Limb (tissue), 2 donors: ENCODE data around the gene RAB17.

Experiments
- DNase-seq, 2 donors: peaks; one replicate each; pipeline ENCODE4 v3.0.0-alpha.2; 2016; ENCODE audit errors: extremely low spot score in 2 of 2

RAB17 gene

DNA sequence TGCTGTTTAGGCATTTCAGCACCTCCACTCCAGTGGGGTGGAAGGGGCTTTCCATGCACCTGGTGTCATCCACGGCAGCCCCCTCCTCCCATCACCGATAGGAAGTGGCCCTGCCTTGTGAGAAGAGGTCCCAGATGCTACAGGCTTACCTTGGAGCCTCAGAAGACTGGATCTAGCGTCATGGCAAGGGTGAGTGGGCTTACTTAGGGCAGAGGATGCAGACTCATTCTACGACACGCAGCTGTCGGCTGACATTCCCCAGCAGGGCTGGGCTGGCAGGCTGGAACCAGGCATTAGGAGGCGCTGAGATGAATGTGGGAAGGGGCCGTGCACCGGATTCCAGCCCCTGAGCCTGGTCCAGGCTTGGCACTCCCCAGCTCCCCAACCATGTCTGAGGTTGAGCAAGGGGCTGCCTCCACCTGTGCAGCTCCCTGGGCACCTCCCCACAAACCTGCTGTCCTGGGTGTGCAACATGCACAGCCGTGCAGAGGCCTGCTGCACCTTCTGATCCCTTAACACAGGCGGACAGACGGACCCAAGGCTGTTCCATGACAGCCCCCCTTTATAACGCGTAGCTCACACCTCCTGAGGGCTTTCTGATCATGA lies 25.9 kb downstream of the RAB17 start:
- peak in 1 of 2 donors; percentile 30 for DNase-seq

GRCh38 chr2:237563816-237564215 lies 26.7 kb downstream of the RAB17 start:
- DNase-seq, result peak in 1 of 2 donors; percentile 59

DNA sequence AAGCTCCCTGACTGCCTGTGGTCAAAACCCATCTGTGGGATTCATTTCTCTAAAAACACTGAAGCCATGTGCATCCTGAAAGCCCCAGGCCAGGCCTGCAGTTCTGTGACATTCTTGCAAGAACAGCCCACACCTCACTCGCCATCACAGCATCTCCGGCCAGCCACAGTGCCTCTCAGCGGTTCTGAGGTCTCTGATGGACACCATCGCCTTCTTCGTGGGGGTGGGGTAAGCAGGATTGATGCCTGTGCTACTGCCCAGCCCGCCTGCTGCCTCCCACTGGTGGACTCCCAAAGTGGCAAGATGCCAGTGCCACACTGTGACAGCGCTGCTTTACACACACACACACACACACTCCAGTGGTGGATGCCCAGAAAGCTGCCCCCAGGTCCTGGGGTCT lies 29.3 kb downstream of the RAB17 start:
- no peak for DNase-seq

DNA sequence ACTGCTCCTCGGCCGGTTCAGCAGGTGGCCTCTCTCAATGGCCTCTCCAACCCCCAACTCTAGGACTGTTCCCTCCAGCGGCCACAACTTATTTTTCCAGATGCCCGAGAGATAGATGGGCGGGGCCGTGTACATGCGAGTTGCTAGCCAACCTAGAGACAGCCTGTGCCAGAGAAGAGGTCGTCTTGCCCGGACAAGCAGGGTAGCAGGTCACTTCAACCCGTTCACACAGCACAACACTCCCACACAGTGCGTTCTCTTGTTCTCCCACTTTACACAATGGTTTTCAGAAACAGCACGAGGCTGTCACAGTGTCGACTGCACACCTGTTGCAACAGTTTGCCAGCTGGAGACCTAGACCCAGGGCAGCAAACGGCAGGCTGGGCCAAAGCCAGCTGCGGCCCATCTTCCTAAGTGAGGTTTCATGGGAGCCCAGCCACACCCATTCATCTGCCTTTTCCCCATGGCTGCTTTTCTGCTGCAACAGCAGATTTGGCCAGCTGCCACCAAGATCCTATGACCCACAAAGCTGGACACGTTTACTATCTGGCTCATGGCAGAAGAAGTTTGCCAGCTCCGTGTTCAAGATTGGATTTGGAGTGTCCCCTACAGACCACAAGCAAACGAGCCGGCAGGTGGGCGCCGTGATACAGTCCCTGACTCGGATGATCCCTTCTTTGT lies 31.4 kb downstream of the RAB17 start:
- peak in 1 of 2 donors; percentile 36 for DNase-seq

DNA sequence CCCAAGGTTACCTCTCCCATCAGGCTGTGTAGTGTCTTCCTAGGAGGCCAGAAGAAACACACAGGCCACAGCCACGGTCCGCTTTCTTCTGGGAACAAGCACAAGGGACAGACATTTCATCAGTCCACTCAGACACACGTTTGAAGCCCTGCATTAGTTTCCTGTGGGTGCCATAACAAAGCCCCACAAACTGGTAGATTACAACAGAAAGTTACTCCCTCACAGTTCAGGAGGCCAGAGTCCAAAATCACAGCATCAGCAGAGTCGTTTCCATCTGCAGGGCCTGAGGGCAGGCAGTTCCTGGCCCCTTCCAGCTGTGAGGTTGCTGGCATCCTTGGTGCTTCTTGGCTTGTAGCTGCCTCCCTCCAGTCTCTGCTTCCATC lies 32.9 kb downstream of the RAB17 start:
- DNase-seq, result no peak

GRCh38 chr2:237556773-237557632 lies 33.5 kb downstream of the RAB17 start:
- DNase-seq, result no peak

GRCh38 chr2:237555560-237555959 lies 35.0 kb downstream of the RAB17 start:
- no peak for DNase-seq

DNA sequence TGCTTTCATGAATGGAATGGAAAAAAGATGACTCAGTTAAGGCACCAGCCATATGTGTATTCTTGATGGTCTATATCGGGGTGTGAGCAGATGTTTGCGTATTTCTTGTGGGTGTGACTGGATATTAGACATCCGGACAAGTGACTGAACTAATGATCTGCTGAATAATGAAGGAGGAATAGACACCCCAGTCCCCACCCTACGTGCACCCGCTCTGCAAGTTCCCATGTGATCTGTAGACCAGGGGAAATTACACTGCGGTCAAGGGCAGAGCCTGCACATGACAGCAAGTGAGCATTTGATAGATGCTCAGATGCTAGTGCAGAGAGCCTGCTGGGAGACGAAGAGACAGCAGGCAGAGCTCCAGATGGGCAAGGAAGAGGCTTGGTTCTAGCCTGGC lies 36.6 kb downstream of the RAB17 start:
- DNase-seq, result no peak

- no peak for DNase-seq
These were observed 37.6 kb downstream of the RAB17 start for GRCh38 chr2:237552908-237553307.

DNA sequence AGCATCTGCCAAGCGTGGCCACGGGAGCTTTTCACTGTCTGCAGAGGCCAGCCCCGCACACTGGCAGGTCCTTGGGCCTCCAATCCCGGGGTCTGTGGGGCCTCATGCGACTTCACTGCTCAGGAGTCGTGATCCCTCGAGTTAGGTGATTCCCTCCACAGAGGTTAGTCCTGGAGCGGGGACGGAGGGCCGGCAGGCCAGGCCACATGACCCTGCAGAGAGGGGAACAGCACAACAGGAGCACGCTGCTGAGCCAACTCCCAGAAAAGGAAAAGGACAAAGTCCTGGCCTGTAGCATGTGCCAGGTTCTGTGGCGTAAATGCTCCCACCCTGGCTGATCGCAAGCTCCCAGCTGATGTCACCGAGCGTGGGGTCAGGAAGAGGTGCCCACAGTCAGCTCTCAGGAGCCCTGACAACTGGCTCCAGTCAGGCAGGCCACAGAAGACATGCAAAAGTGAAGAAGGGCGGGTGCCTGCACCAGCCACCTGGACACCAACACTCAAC lies 39.4 kb downstream of the RAB17 start:
- no peak for DNase-seq

GRCh38 chr2:237549643-237550415 lies 40.7 kb downstream of the RAB17 start:
- no peak for DNase-seq

DNA sequence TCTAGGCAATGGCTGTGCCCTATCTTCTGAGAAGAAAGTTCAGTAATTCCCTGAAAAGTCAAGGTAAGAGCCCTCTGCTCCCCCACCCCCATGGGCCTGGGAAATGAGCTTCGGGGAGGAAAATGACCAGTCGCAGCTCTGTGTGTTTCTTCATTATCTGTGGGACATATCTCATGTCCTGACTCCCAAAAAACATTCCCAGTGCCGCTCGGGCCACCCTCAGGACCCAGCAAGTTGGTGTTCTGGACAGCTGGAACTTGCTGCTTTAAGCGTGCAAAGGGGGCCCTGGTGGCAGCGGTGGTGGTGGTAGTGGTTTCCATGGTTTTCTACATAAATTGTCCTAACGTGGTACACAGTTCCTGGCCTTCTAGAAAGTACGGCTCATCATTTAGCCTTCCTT lies 41.3 kb downstream of the RAB17 start:
- no peak for DNase-seq

DNA sequence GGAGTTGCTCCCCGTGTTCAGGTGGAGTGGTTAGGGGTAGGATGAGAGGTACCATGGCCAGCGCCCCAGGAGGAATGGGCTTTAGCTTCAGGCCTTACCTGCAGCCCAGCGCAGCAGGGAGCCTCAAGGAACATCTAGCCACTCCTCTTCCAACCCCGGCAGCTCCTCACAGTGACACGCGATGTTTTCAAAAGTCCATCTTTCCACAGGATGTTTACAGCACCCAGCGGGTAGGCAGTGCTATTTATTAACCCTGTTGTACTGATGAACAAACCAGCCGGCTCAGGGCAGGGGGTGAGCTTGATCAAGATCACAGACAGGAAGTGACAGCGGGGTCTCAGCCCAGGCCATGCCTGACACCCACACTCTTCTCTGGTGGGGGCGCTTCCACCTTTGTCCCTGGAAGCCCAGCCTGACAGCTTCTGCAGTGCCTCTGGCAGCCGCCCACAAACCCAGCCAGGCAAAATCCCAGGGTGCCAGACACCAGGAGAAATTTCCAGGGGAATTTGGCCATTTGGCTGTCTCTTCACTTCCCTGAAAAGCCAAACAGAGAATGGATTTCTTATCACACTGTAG lies 42.6 kb downstream of the RAB17 start:
- no peak for DNase-seq

- no peak for DNase-seq
These were observed 43.6 kb downstream of the RAB17 start for GRCh38 chr2:237546876-237547395.

DNA sequence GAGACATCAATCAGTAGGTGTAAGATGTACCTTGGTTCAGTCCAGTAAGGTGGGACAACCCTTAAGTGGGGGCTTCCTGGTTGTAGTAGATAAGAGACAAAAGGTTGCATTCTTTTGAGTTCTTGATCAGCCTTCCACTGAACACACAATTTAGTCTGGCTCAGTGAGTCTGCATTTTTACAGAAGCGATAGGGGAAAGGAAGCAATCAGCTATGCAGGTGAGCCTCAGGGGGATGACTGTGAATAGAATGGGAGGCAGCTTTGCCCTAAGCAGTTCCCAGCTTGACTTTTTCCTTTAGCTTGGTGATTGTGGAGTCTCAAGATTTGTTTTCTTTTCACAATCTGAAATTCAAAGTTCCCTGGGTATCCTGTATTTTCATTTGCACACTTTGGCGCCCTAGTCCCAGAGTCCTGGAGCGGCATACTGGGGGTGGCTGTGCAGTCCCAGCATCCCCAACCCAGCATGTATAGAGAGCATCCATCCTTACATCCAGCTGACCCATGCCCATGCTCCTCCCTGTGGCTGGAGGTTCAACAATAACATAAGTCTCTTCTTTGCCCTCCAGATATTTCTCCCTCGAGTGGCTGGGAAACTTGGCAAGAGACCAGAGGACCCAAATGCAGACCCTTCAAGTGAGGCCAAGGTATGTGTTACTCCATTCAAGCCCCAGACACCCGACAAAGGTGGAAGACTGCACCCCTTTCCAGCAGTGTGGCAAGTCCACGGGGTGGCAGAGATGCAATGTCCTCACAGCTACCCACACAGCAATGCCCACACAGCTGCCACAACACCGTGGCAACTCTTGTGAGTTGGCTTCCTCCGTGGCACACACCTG lies 44.3 kb downstream of the RAB17 start:
- DNase-seq, result no peak

GRCh38 chr2:237542001-237542704 lies 48.4 kb downstream of the RAB17 start:
- DNase-seq, result no peak

- DNase-seq, result no peak
These were observed 49.3 kb downstream of the RAB17 start for GRCh38 chr2:237541243-237541642.

- peak; percentile 35 to 58 for DNase-seq
These were observed 49.7 kb downstream of the RAB17 start for GRCh38 chr2:237540823-237541222.

- DNase-seq, result no peak
These were observed 50.2 kb downstream of the RAB17 start for GRCh38 chr2:237540223-237540775.
